Left cardiac atrium (tissue), 4 donors: ENCODE measurements around the gene GNB1. TPM values are rescaled to one million over a fixed set of nuclear protein-coding genes. Genes with fewer than 3 reads are reported as not detected.

Experiments
- ATAC-seq, 2 donors: fragments of 200-7000 bp; cut with Tn5 transposase; one replicate each; pipeline ENCODE4 v1.9.1; 2020; ENCODE audit warnings: mild to moderate bottlenecking in 2 of 2, moderate library complexity in 2 of 2
- DNase-seq: peaks from one replicate; pipeline ENCODE4 v3.0.0-alpha.2; 2020
- intact Hi-C, 2 donors: fragments of 100-400 bp; cut with DNase I; formaldehyde crosslinking; loops; one replicate each; pipeline versions ENCODE4 v1.14.1 to v1.15.1; 2022 to 2023
- total RNA-seq, 2 donors: library from RNA; stranded (reverse); fragmentation: NEBNext Ultra II Directional; extraction: Animal tissue kit (Norgen Biotek cat#: 25700); gene quantifications; one replicate each; pipeline ENCODE4 v1.2.1, GENCODE V29; 2021
- donor health status: DM: no; HTN: yes; CAD: no.
- donor health status: DM: no; HTN: yes; CAD: no; lungs with severe emphysema.
- donor health status: DM: yes; HTN: yes; CAD: no.
- donor health status: Dilated cardiomyopathy.

Gene GNB1
- total RNA-seq, 2 donors from 2014 or later = 188 to 206 TPM

DNA sequence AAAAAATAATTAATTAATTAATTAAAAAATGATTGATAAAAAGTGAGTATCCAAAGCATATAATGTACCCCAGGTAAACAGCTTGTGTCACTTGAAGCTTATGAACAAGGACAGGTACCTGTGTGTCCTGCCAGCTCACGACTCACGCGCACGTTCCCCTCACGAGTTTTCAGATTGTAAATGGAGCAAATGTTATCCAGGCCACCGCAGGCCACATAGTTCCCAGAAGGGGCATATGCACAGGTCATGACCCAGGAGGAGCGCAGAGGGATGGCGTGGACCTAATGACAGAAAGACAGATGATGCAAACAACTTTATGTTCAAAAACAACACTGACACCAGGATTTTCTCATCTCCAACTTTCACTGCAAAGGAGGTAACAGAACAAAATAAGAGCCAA is 86.6 kb downstream of the GNB1 start:
- ATAC-seq (no peak), DNase-seq (no peak)
- intact Hi-C loops = no loop called here

DNA sequence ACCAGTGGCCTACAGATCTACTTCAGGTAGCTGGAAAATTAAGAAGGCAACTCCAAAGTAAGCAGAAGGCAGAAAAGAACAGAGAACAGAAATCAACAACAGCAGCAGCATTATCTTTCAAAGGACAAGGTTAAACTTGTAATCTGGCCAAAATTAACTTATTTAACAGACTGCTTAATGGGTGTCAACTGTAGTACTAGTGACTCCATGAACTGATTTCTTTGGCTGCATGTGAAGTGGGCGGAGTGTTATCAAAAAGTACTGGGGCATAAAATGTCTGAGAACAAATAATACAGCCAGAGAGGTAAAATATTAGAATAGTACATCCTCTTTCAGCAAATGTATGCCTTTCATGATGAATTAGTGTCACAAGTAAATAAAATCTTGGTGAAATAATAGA is 88.0 kb downstream of the GNB1 start:
- DNase-seq (no peak), ATAC-seq (no peak)
- intact Hi-C loops = no loop called here

DNA sequence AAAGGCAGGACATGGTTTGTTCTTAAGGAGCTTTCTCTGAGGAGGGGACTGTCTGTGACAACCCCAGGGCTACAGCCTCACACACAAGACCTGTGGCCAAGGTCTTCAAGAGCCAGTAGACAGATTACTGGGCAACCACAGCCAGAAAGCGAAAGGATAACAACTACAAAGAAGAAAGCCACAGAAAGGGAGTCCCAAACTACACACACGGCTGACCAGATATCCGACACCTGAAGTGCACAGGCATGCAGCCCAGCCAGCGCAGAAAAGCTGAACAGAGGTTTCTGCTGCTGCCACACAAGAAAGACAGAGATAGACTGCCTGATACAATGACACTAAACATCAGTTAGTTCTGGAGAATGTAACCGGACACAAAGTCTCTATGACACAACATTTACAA is 91.2 kb downstream of the GNB1 start:
- ATAC-seq = no peak
- no peak for DNase-seq
- intact Hi-C loops = no loop called here

DNA sequence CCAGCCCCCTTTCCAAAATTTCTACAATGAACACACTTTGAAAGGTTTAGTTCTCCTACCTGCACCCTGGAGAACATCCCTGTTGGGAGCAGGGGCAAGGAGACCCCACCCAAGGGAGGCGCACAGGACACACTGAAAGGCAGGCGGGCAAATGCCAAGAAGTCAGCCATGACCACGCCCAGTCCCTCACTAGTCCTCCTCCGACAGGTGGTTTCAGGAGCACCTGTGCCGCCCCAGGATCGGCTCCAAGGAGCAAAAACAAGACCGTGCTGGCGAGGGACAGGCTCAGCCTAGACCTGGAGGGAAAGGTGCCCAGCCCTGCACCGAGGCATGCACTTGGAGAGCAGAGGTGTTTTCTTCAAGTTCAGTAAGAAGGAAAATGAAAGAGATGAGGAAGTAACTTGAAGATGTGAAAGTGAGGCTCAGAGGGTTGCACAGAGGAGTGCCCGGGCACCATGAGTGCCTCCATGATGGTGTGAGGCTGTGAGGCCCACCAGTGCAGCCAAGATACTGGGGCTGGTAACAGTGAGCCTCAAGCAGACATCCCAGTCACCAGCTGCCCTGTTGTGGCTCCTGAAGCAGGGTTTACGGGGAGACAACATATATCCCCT is 93.1 kb downstream of the GNB1 start:
- ATAC-seq (no peak), DNase-seq (no peak)
- intact Hi-C loops = no loop called here

DNA sequence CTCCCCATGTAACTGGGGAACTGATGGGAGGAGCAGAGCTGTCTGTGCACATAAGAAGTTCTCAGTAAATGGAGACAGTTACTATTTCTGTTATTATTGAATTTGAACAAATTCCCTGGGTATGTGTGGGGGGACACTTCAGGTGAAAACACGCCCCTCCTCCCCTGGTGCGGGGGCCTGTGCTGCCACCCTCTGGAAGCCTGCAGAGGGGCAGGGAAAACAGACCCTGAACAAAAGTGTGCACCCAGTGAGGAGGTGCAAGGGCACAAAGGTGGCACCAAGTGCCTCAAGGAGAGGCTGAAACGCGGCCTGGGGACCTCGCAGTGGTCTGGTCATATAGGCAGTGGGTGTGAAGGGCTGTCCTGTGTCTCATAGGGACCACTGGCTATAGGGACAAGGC is 94.4 kb downstream of the GNB1 start:
- intact Hi-C loops = no loop called here
- ATAC-seq (no peak), DNase-seq (no peak)

DNA sequence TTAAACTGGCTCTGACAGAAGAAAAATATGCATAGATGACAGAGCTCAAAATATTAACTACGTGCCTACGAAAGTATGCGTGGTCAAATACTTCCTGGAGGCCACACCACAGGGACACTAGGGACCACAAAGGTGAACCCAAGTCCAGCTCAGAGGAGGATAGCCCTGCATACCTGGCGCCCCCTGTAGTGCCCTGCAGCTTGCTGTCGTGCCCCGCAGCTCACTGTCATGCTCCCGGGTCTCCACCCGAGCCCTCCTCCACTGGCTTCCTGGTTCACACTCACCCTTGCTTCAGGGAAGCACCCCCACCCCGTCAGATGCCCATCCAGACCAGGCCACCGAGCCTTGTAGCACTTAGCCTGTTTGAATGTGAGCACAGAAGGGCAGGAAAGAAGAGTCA is 95.9 kb downstream of the GNB1 start:
- intact Hi-C loops = no loop called here
- DNase-seq (no peak), ATAC-seq (no peak)

DNA sequence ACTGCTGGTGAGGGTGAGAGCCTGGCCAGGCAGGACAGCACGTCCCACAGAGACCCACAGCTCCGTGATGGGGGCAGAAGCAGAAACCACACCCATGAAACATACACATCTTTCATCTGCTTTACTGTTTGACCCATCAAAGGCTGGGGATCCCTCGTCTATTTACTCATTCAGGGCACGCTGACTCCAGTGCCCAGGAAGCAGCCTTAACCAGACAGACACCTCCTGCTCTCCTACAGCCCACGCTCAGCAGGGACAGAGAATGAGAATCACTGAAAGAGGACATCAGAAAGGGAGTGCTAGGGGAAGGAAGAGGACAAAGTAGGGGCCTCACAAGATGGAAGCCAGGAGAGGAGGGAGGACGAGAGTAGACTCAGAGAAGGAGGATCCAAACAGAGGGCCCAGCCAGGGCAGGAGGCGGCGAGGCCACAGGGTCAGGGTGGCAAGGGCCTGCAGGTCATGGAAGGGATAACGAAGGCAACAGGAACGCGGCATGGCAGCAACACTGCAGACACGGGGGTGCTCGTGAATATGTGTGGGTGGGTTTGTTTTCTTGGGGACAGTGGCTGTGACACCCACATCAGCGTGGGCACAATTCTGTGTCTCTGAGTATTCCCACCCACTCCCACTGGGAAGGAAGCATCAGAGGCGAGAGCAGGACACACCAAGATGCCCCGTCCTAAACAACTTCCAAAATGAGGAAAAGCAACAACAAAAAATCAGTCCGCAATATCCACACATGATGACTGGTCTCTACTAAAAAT is 97.2 kb downstream of the GNB1 start:
- ATAC-seq (no peak), DNase-seq (no peak)
- intact Hi-C loops = no loop called here

DNA sequence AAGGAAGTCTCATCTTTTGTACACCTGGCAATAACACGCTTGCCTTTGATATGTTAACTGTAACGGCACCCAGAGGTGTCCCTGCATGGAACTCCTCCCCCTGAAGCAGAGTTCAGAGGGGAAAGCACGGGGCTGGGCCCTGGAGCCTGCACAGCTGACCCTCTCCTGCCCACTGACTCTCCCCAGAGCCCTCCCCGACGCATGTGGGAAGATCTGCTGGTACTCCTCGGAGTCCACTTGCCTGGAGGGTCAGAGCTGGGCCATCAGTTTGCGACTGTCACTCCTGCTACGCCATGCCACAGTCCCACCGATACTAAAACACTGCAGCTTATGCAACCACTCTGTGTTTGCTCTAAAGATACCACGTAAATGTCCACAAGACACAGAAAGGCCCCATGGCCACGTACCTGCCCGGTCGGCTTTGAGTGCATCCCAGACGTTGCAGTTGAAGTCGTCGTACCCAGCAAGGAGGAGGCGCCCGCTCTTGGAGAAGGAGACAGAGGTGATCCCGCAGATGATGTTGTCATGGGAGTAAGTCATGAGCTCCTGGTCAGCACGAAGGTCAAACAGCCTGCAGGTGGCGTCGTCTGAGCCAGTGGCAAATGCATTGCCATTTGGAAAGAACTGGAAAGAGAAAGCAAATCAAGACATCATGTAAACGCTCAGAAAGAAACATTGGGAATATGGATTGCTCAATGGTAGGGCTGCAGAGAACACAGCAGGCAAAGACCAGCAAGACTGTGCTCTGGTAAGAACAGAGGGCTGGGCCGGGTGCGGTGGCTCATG is 102.0 kb downstream of the GNB1 start:
- DNase-seq (no peak), ATAC-seq (no peak)
- intact Hi-C loops = loop anchor here (10.0 kb wide), 1 partner anchor 116 kb away; no protein-coding TSS in a partner anchor

DNA sequence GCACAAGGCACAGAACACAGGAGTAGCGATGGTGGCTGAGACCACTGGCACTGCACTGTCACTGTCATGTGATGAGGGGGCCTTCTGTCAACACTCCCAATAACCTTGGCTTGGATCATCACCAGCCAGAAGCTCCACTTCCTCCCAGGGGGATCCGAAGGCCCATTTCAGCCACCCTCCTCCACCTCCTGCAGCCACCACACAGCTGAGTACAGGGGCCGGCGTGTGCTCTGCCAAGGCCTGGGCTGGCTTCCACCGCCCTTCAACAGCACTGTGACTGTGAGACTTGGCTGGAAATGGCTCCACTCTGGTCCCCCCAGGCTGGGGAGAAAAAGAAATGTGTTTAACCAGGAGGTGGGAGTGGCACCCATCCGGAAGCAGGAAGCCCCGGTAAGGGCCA is 102.8 kb downstream of the GNB1 start:
- no peak for DNase-seq
- intact Hi-C loops = loop anchor here (10.0 kb wide), 1 partner anchor 117 kb away; no protein-coding TSS in a partner anchor
- peak; percentile 60 to 89 for ATAC-seq

DNA sequence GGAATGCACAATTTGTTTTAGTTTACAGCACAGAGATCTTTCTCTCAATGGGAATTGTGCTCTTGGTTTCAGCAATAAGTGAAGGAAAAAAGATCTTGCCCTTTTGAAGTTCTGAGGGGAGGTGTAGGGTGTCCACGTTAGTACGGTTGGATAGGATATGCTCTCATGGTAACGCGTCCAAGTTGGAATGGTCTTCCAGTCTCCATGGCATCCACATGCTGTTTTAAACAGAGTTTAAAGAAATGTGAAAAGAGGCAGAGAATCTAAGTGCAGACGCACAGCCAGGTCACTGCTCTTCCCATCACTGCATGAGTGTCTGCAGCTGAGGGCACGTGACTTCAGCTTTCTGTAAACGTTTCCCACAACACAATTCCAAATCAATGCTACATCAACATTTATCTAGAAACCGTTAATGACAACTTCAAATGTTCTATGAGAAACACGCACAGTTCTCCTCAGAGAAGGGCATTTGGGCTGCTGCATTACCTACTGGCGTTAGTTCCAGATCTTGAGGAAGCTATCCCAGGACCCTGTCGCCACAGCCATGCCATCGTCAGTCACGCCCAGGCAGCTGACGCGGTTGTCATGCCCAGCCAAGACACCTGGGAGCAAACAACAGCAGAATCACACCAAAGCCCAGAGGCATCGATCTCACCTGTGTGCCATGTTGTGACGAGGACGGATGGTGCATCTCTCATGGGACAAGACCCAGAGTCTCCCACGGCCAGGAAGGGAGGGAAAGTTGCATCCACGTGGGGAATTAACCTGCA is 103.9 kb downstream of the GNB1 start:
- DNase-seq = no peak
- intact Hi-C loops = loop anchor here (10.0 kb wide), 1 partner anchor 118 kb away; no protein-coding TSS in a partner anchor
- no peak for ATAC-seq

DNA sequence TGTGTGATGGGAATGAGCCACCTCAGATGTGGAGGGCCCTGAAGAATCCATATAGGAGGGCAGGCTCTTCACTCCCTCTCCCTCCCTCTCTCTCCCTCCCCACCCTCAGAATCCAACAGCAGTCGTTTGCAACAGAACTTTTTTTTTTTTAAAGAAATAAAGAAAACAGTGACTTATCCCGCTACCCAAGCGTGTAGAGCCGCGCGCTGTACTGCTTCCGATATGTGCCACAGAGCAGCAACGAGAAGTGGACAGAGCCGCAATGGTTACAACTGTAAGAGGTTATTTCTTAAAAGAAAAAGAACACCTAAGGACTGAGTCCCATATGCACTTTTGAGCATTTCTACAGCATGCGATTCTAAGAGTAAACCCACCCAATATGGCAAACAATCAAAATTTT is 105.2 kb downstream of the GNB1 start:
- intact Hi-C loops = loop anchor here (10.0 kb wide), 1 partner anchor 119 kb away; no protein-coding TSS in a partner anchor
- ATAC-seq (no peak), DNase-seq (no peak)

DNA sequence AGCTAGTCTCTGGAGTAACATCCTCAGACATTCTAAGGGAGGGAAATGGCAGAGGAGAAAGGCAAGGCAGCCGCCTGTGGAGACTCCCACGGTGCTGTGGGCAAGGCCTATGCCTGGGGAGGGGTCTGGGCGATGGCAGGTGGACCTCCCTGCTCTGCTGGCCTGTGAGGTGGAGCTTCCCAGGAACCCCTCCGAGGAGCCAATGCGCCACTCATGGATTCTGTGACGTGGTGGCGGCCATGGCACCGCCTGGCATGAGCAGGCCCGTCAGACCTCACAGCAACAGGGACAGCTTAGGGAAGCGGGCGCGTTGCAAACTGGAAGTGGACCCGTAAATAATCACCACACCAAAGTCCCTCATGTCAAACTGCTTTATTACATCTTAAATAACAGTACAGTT is 106.0 kb downstream of the GNB1 start:
- intact Hi-C loops = loop anchor here (10.0 kb wide), 1 partner anchor 120 kb away; no protein-coding TSS in a partner anchor
- DNase-seq = no peak
- ATAC-seq = no peak

DNA sequence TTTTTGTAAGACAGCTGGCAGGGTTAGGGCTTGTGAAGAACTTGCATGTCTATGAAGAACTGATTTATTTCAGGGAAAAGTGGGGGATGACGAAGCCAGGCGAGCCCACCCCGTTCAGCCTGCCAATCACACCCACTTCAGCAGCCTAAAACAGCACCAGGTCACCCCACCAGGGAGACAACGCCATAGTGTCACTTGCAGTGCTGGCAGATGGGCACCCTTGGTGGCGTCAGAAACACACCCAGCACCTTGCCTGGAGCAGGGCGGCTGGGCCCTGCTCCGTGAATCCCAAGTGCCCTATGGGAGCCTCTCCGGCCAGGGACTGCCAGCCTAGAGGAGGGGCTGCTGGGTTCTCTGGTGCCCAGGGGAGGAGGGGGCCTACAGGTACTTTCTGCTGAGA is 107.6 kb downstream of the GNB1 start:
- no peak for ATAC-seq
- no peak for DNase-seq
- intact Hi-C loops = loop anchor here (10.0 kb wide), 1 partner anchor 121 kb away; no protein-coding TSS in a partner anchor

DNA sequence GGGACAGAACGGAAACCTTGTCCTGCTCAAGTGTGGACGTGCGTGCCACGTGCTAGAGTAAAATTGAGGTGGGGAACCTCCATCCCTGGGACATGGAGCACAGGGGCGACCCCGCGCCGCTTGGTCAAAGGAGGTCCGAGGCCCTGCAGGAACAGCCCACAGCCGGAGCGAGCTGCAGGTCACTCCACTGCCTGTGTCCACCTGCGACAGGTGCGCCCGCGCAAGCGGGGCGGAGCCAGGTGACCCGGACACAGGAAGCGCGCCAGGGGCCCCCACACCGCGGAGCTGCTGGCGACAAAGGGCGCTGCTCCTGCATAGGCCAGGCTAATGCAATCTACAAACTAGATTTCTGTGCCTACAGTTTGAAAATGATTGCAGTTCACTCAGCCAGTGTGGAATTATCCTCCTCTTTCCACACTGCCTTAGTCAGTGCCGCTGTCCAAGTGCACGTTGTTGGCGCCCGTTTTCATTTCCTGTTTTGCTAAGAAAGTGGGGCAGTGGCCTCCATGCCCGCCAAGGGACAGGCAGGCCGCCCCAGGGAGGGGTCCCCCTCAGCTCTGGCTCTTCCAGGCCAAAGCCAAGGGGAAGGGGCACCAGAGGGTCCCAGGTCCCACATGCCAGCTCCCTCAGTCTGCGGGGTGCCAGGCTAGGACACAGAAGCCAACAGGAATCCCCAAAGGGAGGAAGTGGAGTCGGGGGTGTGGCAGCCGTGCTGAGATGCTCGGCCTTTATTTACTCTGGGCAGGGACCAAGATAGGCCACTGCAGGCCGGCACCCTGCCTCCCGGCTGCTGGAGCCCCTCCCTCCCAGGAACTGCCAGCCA is 108.3 kb downstream of the GNB1 start:
- peak; percentile 78 for DNase-seq
- ATAC-seq = peak; percentile 39 to 53
- intact Hi-C loops = loop anchor here (10.0 kb wide), 1 partner anchor 122 kb away; no protein-coding TSS in a partner anchor

DNA sequence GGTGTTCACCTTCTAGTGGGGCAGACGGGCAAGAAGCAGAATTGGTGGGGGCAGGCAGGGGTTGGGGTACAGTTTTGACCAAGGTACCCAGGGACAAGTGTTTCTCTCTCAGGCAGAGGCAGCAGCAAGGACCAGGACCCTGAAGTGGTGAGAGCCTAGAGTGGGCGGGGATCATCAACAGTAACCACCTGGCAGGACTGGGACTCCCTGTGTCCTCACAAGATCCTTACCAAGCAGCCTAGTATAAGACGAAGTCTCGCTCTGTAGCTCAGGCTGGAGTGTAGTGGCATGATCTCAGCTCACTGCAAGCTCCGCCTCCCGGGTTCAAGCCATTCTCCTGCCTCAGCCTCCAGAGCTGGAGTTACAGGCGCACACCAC is 109.4 kb downstream of the GNB1 start:
- DNase-seq = no peak
- intact Hi-C loops = loop anchor here (10.0 kb wide), 1 partner anchor 123 kb away; no protein-coding TSS in a partner anchor
- ATAC-seq = no peak

DNA sequence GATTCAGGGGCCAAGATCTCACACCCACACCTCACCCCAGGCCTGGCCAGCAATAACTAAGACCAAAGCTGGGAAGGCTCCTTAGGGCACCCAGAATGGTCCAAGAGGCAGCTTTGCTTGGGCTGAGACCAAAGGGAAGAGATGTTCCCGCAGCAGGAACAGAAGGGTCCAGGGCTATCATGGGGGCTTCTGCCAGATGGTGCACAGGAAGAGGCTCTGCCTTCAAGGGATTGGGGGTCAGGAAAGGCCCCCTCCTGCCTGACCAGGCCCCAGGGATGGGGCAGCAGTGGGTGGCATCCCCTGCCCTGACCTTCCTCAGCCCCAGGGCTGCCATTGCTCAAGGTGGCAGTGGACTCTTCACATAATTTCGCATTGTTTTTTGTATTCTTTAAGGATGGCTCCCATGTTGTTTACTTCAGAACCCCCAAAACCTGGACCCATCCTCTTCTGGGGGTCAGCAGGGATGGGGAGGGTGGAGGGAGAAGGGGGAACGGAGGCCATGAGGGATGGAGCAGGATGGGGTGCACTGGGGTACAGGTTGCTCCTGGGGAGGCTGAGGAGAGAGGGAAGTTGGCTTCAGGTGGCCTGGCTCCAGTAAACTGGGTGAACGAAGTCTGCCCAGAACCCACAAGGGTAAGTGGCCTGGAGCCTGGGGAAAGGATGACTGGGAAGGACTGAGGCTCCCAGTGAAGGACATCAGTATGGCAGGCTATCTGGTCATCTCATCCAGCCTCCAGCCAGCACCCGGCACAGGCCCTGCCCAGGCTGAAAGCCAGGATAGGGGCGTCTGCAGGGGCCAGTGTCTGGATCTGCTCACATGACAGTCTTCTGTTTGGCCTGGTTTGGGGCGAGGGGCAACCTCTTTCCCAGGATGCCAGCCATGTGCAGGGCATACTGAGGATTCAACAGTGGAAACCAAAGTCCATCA is 110.0 kb downstream of the GNB1 start:
- ATAC-seq = no peak
- intact Hi-C loops = loop anchor here (10.0 kb wide), 1 partner anchor 124 kb away; no protein-coding TSS in a partner anchor
- DNase-seq = no peak
